GM19239 (cell line): ENCODE results near the gene KRTAP9-4.
"Not testable (repeated sequence)": the region's sequence is repeated elsewhere in the genome, so short reads cannot be mapped to it uniquely, and the experiment has no call there.

Source experiments
- DNase-seq: peaks from one replicate; pipeline ENCODE4 v3.0.0; 2011; ENCODE audit warnings: low spot score; ENCODE audit not compliant: insufficient read length
- FAIRE-seq: peaks from 2 replicates; lab custom pipeline; 2011; peaks lifted over from hg19 to GRCh38; lab: Jason Lieb, UNC

The KRTAP9-4 gene

GRCh38 chr17:41249637-41250240 is at the start of gene KRTAP9-4:
Gene KRTAP9-4 (plus strand): TSS chr17:41249687. CDS start chr17:41249721, 34 bp downstream.
- DNase-seq, FAIRE-seq: not testable (repeated sequence)

GRCh38 chr17:41211845-41212466 is 37.5 kb upstream of the KRTAP9-4 start:
- FAIRE-seq (no peak), DNase-seq (no peak)

DNA sequence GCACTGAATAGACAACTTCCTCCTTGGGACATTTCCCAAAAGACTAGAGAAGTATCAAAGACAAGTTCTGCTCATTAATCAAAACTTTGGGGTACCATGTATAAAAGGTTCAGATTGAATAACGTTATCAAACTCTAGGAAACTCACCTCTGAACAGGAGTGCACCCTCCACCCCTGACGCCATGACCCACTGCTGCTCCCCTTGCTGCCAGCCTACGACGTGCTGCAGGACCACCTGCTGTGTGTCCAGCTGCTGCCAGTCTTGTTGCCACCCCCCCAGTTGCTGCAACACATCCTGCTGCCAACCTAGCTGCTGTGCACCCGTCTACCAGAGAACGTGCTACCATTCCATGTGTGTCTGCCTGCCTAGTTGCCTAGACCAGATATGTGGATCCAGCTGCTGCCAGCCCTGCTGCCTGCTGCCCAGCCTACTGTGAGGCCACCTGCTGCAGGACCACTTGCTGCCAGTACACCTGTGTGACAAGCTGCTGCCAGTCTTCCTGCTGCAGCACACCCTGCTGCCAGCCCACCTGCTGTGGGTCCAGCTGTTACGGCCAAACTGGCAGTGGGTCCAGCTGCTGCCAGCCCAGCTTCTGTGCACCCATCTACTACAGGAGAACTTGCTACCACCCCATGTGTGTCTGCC is 36.8 kb upstream of the KRTAP9-4 start:
- DNase-seq (no peak), FAIRE-seq (no peak)

DNA sequence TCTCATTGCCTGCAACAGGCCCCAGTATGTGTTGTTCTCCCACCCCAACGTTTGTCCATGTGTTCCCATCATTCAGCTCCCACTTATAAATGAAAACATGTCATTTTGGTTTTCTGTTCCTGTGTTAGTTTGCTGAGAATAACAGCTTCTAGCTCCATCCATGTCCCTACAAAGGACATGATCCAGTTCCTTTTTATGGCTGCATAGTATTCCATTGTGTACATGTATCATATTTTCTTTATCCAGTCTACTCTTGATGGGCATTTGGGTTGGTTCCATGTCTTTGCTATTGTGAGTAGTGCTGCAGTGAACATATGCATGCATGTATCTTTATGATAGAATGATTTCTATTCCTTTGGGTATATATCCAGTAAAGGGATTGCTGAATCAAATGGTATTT is 33.8 kb upstream of the KRTAP9-4 start:
- DNase-seq, result no peak
- FAIRE-seq, result no peak

DNA sequence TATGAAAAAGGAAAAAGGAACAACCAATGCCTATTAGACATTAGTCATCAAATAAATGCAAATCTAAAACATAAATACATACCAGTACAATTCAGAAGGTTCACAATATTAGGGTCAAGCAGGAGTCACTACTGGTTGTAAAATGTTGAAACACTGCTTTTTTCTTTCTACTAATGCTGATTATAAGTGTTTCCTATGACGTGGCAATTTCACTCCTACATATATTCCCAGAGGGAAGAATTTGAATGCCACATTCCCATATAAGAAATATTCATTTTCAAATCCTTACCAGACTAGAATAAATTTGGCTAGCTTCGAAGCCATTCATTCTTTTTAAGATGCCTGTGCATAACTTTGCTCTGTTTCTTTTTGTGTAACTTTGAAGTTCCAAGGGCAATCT is 25.7 kb upstream of the KRTAP9-4 start:
- DNase-seq (no peak), FAIRE-seq (no peak)

DNA sequence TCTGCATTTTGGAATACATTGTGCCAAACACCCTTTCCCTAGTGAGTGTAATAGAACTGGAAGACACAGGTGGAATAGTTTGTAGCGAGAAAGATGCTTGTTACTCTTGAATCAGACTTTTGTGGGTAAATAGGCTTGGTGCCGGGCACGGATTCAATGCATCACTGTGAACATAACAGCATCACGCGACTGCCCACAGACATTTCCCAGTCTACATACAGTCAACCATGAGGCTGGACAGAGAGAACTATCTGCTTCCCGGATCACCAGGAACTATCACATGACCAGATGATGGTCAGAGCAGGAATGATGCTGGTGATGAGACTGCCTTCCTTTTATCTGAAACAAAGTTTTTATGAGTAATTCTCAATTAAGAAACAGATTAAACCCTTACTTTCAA is 23.4 kb upstream of the KRTAP9-4 start:
- no peak for DNase-seq
- FAIRE-seq, result no peak

DNA sequence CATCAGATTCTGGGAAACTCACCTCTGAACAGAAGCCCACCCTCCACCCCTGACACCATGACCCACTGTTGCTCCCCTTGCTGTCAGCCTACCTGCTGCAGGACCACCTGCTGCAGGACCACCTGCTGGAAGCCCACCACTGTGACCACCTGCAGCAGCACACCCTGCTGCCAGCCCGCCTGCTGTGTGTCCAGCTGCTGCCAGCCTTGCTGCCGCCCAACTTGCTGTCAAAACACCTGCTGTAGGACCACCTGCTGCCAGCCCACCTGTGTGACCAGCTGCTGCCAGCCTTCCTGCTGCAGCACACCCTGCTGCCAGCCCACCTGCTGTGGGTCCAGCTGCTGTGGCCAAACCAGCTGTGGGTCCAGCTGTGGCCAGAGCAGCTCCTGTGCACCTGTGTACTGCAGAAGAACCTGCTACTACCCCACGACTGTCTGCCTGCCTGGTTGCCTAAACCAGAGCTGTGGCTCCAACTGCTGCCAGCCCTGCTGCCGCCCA is 22.8 kb upstream of the KRTAP9-4 start, which contains the start of gene KRTAP9-2:
Gene KRTAP9-2 (plus strand): TSS at position 51 of the 498 bp plus-strand sequence. CDS start 7 bp downstream, at position 58.
- not testable (repeated sequence) for DNase-seq, FAIRE-seq

DNA sequence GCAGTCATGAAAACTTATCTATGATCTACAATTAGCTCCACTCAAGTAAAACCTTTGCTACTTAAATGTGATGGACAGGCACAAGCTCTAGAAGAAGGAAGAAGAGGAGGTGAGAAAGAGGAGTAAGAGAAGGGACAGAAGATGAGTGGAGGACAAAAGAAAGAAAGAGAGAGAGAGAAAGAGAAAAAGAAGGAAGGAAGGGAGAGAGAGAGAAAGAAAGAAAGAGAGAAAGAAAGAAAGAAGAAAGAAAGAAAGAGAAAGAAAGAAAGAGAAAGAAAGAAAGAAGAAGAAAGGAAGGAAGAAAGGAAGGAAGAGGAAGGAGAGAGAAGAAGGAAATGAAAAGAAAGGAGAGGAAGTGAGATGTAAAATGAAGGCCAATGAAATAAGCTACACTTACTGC is 19.4 kb upstream of the KRTAP9-4 start:
- DNase-seq (no peak), FAIRE-seq (no peak)

DNA sequence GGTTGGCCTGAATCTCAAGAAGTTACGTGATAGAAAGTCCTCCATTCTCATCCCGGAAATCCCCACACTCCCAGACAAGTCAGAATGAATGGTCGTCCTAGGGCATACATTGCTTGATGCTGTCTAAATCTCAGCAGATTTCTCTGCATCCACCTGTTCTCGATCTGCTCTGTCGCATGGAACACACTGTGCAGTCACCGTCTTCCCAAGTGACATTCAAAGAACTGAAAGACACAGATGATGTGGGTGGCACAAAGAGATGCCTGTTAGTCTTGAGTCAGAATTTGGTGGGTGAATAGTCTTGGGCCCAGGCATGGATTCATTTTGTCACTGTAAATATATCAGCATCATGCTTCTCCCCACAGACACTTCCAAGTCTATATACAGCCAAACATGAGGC is 17.8 kb upstream of the KRTAP9-4 start:
- no peak for DNase-seq
- no peak for FAIRE-seq

- FAIRE-seq, DNase-seq: not testable (repeated sequence)
These were observed 16.9 kb upstream of the KRTAP9-4 start, which contains the start of gene KRTAP9-3 for GRCh38 chr17:41232399-41233105. Gene KRTAP9-3 (plus strand): TSS chr17:41232449. CDS start chr17:41232502, 53 bp downstream.

- not testable (repeated sequence) for DNase-seq, FAIRE-seq
These were observed 12.4 kb upstream of the KRTAP9-4 start for GRCh38 chr17:41237116-41237515.

DNA sequence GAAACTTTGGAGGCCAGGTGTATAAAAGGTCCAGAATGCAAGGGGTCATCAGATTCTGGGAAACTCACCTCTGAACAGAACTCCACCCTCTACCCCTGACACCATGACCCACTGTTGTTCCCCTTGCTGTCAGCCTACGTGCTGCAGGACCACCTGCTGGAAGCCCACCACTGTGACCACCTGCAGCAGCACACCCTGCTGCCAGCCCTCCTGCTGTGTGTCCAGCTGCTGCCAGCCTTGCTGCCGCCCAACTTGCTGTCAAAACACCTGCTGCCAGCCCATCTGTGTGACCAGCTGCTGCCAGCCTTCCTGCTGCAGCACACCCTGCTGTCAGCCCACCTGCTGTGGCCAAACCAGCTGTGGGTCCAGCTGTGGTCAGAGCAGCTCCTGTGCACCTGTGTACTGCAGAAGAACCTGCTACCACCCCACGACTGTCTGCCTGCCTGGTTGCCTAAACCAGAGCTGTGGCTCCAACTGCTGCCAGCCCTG is 11.5 kb upstream of the KRTAP9-4 start, which contains the start of gene KRTAP9-8:
Gene KRTAP9-8 (plus strand): TSS at position 51 of the 489 bp plus-strand sequence. CDS start 53 bp downstream, at position 104.
- FAIRE-seq, result not testable (repeated sequence)

DNA sequence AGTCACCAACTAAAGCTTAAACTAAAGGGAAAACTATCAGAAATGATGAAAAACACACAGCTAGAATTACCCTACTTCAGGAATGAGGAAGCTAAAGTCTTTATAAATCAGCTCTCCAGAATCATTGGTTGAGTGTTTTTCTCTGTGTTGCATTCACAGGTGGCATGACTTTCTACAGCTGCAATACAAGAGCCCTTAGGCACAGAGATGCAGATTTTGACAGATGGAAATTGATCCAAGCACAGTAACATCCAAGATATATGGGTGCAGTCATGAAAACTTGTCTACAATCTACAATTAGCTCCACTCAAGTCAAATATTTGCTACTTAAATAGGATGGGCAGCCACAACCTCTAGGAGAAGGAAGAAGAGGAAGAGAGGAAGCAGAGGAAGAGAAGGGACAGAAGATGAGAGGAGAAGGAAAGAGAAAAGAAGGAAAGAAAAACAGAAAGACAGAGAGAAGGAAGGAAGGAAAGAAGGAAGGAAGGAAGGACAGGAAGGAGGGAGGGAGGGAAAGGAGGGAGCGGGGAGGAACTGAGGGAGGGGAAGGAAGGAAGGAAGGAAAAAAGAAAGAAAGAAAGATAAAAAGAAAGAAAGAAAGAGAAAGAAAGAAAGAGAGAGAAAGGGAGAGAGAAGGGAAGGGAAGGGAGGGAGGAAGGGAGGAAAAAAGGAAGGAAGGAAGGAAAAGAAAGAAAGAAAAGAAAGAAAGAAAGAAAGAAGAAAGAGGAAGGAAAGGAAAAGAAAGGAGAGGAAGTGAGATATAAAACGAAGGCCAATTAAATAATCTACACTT is 2.3 kb upstream of the KRTAP9-4 start:
- not testable (repeated sequence) for DNase-seq, FAIRE-seq

More for the DNA sequence above, 11.5 kb upstream of the KRTAP9-4 start, which contains the start of gene KRTAP9-8:
- DNase-seq, result not testable (repeated sequence)

- FAIRE-seq, result no peak
These were observed 1.8 kb downstream of the KRTAP9-4 start for GRCh38 chr17:41251261-41251660.

GRCh38 chr17:41254861-41255260 is 5.4 kb downstream of the KRTAP9-4 start:
- FAIRE-seq (no peak), DNase-seq (no peak)

More at GRCh38 chr17:41251261-41251660, 1.8 kb downstream of the KRTAP9-4 start:
- no peak for DNase-seq

DNA sequence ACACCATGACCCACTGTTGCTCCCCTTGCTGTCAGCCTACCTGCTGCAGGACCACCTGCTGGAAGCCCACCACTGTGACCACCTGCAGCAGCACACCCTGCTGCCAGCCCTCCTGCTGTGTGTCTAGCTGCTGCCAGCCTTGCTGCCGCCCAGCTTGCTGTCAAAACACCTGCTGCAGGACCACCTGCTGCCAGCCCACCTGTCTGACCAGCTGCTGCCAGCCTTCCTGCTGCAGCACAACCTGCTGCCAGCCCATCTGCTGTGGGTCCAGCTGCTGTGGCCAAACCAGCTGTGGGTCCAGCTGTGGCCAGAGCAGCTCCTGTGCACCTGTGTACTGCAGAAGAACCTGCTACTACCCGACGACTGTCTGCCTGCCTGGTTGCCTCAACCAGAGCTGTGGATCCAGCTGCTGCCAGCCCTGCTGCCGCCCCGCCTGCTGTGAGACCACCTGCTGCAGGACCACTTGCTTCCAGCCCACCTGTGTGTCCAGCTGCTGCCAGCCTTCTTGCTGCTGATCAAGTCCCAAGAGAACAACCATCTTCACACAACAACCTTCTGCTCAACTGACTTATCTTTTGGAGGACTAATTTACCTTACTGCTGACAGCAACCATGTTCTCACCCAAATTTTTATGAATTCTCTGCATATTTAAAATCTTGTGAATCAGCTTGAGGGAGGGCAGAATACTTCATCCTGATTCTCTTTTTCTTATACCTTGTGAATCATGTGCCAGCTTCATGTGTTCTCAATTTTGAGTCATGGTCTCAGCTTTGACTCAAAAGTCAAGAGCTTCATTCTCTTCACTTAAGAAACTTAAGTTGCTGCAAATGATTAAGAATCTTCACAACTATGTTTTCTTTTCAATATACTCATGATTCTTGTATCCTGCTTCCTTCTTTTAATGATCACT is 6.1 kb downstream of the KRTAP9-4 start, which contains the start of gene KRTAP9-9:
Gene KRTAP9-9 (plus strand): TSS at position 4 of the 910 bp plus-strand sequence.
- peak; percentile 42 for FAIRE-seq
- DNase-seq, result not testable (repeated sequence)

GRCh38 chr17:41256291-41256685 is 6.8 kb downstream of the KRTAP9-4 start:
- DNase-seq, result no peak
- FAIRE-seq, result no peak

- FAIRE-seq (no peak), DNase-seq (no peak)
These were observed 8.9 kb downstream of the KRTAP9-4 start for GRCh38 chr17:41258406-41258805.
